Neural cell (in vitro differentiated cells): ENCODE results near the gene TNFRSF19. TPM values are rescaled to one million over a fixed set of nuclear protein-coding genes. Genes with fewer than 3 reads are reported as not detected.

Experiments used
- H2AFZ ChIP-seq: fragments of 200-600, 300-800 bp; sonication (generic), shearing (Covaris generic); 2 replicates; pipeline ENCODE4 v1.6.0; 2014; ENCODE audit warnings: low read depth, mild to moderate bottlenecking, antibody characterized with exemption, low read length, moderate library complexity
- H3F3A ChIP-seq: fragments of 200-600 bp; shearing (Covaris generic); 2 replicates; pipeline ENCODE4 v1.6.1; 2016; ENCODE audit warnings: mild to moderate bottlenecking, moderate library complexity, mixed read lengths, antibody characterized with exemption, low read length; ENCODE audit not compliant: insufficient read depth, poor library complexity, severe bottlenecking
- H3K27ac ChIP-seq: fragments of 200-600, 300-800 bp; sonication (generic), shearing (Covaris generic); 2 replicates; pipeline ENCODE4 v1.5.1; 2014; ENCODE audit warnings: mild to moderate bottlenecking, low read length, moderate library complexity
- H3K27me3 ChIP-seq: fragments of 300-800, 200-600 bp; sonication (generic), shearing (Covaris generic); 2 replicates; pipeline ENCODE4 v1.6.0; 2014; ENCODE audit warnings: mild to moderate bottlenecking, low read depth, low read length, moderate library complexity; ENCODE audit not compliant: insufficient read depth
- H3K36me3 ChIP-seq: fragments of 300-800, 200-600 bp; sonication (generic), shearing (Covaris generic); 2 replicates; pipeline ENCODE4 v1.5.1; 2014; ENCODE audit warnings: mild to moderate bottlenecking, antibody characterized with exemption, low read length, moderate library complexity; ENCODE audit not compliant: insufficient read depth
- H3K4me2 ChIP-seq: fragments of 300-800, 200-600 bp; sonication (generic), shearing (Covaris generic); 2 replicates; pipeline ENCODE4 v1.6.0; 2014; ENCODE audit warnings: mild to moderate bottlenecking, low read length
- H3K4me3 ChIP-seq: fragments of 300-800, 200-600 bp; sonication (generic), shearing (Covaris generic); 2 replicates; pipeline ENCODE4 v1.5.1; 2014; ENCODE audit warnings: mild to moderate bottlenecking, low read length, moderate library complexity
- H3K79me2 ChIP-seq: fragments of 200-600 bp; shearing (Covaris generic); replicated peaks from 2 replicates; pipeline ENCODE4 v1.6.0; 2014; ENCODE audit warnings: mild to moderate bottlenecking, low read length, moderate library complexity; ENCODE audit not compliant: insufficient read depth
- H3K9ac ChIP-seq: fragments of 300-800, 200-600 bp; sonication (generic), shearing (Covaris generic); 2 replicates; pipeline ENCODE4 v1.6.1; 2016; ENCODE audit warnings: mild to moderate bottlenecking, low read length, mixed read lengths
- H3K9me2 ChIP-seq: fragments of 200-600 bp; shearing (Covaris generic); 2 replicates; pipeline ENCODE4 v1.6.1; 2016; ENCODE audit warnings: mild to moderate bottlenecking, low read length, mixed read lengths; ENCODE audit not compliant: insufficient read depth
- H3K9me3 ChIP-seq: fragments of 200-600, 300-800 bp; sonication (generic), shearing (Covaris generic); 2 replicates; pipeline ENCODE4 v1.6.1; 2016; ENCODE audit warnings: mild to moderate bottlenecking, mixed run types, low read length, moderate library complexity, mixed read lengths
- H4K20me1 ChIP-seq: fragments of 200-600 bp; shearing (Covaris generic); 2 replicates; pipeline ENCODE4 v1.6.1; 2016; ENCODE audit warnings: mild to moderate bottlenecking, mixed run types; ENCODE audit not compliant: insufficient read depth
- EP300 ChIP-seq: fragments of 450-650 bp; conservative IDR thresholded peaks from 2 replicates; pipeline ENCODE4 v1.6.1; 2014; ENCODE audit warnings: antibody characterized with exemption, mild to moderate bottlenecking, moderate library complexity; ENCODE audit not compliant: poor library complexity, severe bottlenecking
- EZH2 ChIP-seq: fragments of 200-600, 300-800 bp; shearing (Covaris generic), sonication (generic); IDR thresholded peaks from 2 replicates; pipeline ENCODE4 v1.6.1; 2014; ENCODE audit warnings: antibody characterized with exemption, low read length, borderline replicate concordance, mild to moderate bottlenecking; ENCODE audit not compliant: insufficient read depth, poor library complexity, severe bottlenecking
- MXI1 ChIP-seq: fragments of 450-650 bp; conservative IDR thresholded peaks from 2 replicates; pipeline ENCODE4 v1.6.1; 2014; ENCODE audit warnings: antibody characterized with exemption, mild to moderate bottlenecking; ENCODE audit not compliant: poor library complexity, severe bottlenecking
- POLR2AphosphoS5 ChIP-seq: IDR thresholded peaks from 2 replicates; pipeline ENCODE4 v1.6.1; 2012
- RAD21 ChIP-seq: fragments of 450-650 bp; conservative IDR thresholded peaks from 2 replicates; pipeline ENCODE4 v1.6.1; 2014; ENCODE audit warnings: antibody characterized with exemption, mild to moderate bottlenecking, moderate library complexity
- SMC3 ChIP-seq: fragments of 450-650 bp; conservative IDR thresholded peaks from 2 replicates; pipeline ENCODE4 v1.6.1; 2014; ENCODE audit warnings: antibody characterized with exemption, mild to moderate bottlenecking, moderate library complexity; ENCODE audit not compliant: poor library complexity
- TAF1 ChIP-seq: IDR thresholded peaks from 2 replicates; pipeline ENCODE4 v1.6.1; 2012; ENCODE audit warnings: low read depth
- polyA plus RNA-seq: library from polyadenylated mRNA; depleted of rRNA; stranded (reverse); fragments of >200 nt; gene quantifications from 2 replicates; pipeline ENCODE4 v1.2.3, GENCODE V29; 2014
- TF ChIP-seq, protein P1 (sequence below): fragments of 450-650 bp; IDR thresholded peaks from 2 replicates; pipeline ENCODE4 v1.5.1; 2014; ENCODE audit warnings: antibody characterized with exemption, mild to moderate bottlenecking, moderate library complexity; ENCODE audit not compliant: poor library complexity, severe bottlenecking
- TF ChIP-seq, protein P2 (sequence below): IDR thresholded peaks from 2 replicates; pipeline ENCODE4 v1.6.1; 2012; ENCODE audit warnings: borderline replicate concordance

TNFRSF19 gene
- polyA plus RNA-seq, 1 donor from 2014 or later, result 3.3 TPM

DNA sequence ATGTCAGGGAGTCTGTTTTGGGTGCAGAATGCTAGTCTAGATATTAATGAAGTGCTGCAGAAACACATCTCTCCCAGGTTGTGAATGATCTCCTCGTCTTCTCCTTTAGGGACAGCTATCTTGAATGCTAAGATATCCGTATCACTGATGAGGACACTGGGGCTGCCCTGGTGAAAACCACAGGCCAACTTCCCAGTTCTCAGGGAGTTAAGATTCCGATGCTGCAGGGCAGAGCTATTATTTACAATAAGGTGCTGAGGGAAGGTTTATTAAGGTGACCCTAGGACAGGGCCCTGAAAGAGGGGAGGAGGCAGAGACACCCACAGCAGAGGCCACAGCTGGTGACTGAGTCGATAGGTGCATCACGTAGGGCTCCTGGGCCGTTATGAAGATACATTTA lies 66.1 kb downstream of the TNFRSF19 start:
- Histone ChIP-seq H3K4me3 (no peak overlapping the region), H3K4me2 (no peak overlapping the region), H3K9me3 (no peaks in the 10 kb centered on the region), H3K36me3 (no peaks in the 10 kb centered on the region), H3K9ac (no peak overlapping the region), H2AFZ (no peak overlapping the region), H3K79me2 (no peaks in the 10 kb centered on the region), H3K27me3 (no peaks in the 10 kb centered on the region), H4K20me1 (no peaks in the 10 kb centered on the region), H3F3A (no peaks in the 10 kb centered on the region), H3K9me2 (no peaks in the 10 kb centered on the region), H3K27ac (no peak overlapping the region)
- TF ChIP-seq EP300 (no peak), POLR2AphosphoS5 (no peak), EZH2 (no peak), MXI1 (no peak), TAF1 (no peak), SMC3 (no peak), RAD21 (no peak)
- TF ChIP-seq, protein P1, sequence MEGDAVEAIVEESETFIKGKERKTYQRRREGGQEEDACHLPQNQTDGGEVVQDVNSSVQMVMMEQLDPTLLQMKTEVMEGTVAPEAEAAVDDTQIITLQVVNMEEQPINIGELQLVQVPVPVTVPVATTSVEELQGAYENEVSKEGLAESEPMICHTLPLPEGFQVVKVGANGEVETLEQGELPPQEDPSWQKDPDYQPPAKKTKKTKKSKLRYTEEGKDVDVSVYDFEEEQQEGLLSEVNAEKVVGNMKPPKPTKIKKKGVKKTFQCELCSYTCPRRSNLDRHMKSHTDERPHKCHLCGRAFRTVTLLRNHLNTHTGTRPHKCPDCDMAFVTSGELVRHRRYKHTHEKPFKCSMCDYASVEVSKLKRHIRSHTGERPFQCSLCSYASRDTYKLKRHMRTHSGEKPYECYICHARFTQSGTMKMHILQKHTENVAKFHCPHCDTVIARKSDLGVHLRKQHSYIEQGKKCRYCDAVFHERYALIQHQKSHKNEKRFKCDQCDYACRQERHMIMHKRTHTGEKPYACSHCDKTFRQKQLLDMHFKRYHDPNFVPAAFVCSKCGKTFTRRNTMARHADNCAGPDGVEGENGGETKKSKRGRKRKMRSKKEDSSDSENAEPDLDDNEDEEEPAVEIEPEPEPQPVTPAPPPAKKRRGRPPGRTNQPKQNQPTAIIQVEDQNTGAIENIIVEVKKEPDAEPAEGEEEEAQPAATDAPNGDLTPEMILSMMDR, result no peak
- TF ChIP-seq, protein P2, sequence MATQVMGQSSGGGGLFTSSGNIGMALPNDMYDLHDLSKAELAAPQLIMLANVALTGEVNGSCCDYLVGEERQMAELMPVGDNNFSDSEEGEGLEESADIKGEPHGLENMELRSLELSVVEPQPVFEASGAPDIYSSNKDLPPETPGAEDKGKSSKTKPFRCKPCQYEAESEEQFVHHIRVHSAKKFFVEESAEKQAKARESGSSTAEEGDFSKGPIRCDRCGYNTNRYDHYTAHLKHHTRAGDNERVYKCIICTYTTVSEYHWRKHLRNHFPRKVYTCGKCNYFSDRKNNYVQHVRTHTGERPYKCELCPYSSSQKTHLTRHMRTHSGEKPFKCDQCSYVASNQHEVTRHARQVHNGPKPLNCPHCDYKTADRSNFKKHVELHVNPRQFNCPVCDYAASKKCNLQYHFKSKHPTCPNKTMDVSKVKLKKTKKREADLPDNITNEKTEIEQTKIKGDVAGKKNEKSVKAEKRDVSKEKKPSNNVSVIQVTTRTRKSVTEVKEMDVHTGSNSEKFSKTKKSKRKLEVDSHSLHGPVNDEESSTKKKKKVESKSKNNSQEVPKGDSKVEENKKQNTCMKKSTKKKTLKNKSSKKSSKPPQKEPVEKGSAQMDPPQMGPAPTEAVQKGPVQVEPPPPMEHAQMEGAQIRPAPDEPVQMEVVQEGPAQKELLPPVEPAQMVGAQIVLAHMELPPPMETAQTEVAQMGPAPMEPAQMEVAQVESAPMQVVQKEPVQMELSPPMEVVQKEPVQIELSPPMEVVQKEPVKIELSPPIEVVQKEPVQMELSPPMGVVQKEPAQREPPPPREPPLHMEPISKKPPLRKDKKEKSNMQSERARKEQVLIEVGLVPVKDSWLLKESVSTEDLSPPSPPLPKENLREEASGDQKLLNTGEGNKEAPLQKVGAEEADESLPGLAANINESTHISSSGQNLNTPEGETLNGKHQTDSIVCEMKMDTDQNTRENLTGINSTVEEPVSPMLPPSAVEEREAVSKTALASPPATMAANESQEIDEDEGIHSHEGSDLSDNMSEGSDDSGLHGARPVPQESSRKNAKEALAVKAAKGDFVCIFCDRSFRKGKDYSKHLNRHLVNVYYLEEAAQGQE, result no peak

DNA sequence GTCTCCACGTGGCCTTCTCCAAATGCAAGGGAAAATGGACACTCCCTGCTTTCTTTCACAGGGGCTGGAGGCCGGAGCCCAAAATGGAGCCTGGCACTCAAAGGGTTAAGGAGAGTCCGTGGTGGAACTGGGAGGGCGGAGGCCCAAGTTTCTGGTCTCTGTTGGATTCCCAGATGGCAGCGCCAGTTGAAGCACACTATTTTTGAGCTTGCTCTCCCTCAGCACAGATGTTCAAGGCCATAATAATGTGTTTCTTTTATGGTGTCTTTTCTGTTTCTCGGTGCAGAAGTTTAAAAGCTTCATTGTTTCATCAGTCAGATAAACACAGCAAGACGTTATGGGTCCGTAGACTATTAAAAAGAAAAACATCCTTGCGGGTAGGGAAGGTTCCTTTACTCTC lies 67.6 kb downstream of the TNFRSF19 start:
- no peak overlapping the region for H3K4me3 ChIP-seq
- H3K27ac ChIP-seq, result no peak overlapping the region
- no peak overlapping the region for H3K4me2 ChIP-seq

More for the DNA sequence above, 67.6 kb downstream of the TNFRSF19 start:
- Histone ChIP-seq H2AFZ (no peak overlapping the region), H4K20me1 (no peaks in the 10 kb centered on the region), H3K36me3 (no peaks in the 10 kb centered on the region), H3K79me2 (no peaks in the 10 kb centered on the region), H3F3A (no peaks in the 10 kb centered on the region), H3K27me3 (no peaks in the 10 kb centered on the region), H3K9me3 (no peaks in the 10 kb centered on the region), H3K9ac (no peak overlapping the region), H3K9me2 (no peaks in the 10 kb centered on the region)
- TF ChIP-seq EP300, result no peak
- TF ChIP-seq TAF1, result no peak
- TF ChIP-seq SMC3, result no peak
- TF ChIP-seq, protein P2, result no peak
- TF ChIP-seq RAD21, result no peak
- TF ChIP-seq, protein P1, result no peak
- no peak for TF ChIP-seq POLR2AphosphoS5
- TF ChIP-seq EZH2, result no peak
- no peak for TF ChIP-seq MXI1
